IMR-90 (cell line): ENCODE measurements around the gene TRIM27. TPM values are rescaled to one million over a fixed set of nuclear protein-coding genes. Genes with fewer than 3 reads are reported as not detected.

ENCODE experiments used
- ATAC-seq: fragments of 200-7000 bp; cut with Tn5 transposase; 2 replicates; pipeline ENCODE4 v1.9.1; 2020; ENCODE audit warnings: low read depth, mild to moderate bottlenecking, moderate library complexity
- BruUV-seq: library from RNA; stranded (reverse); fragments of 400-500 nt; replicated peaks from 2 replicates; lab custom pipeline; 2021; lab: Mats Ljungman, UMichigan
- CTCF ChIA-PET: fragments of 300-600 bp; formaldehyde crosslinking; extraction: SDS; loops from one replicate; lab custom pipeline; 2021; ENCODE audit warnings: antibody characterized with exemption; lab: Yijun Ruan, JAX
- POLR2A ChIA-PET: fragments of 300-600 bp; sonication (Branson Sonifier 250); formaldehyde crosslinking; loops from one replicate; lab custom pipeline; 2022; ENCODE audit warnings: antibody characterized with exemption; ENCODE audit not compliant: unreplicated experiment; lab: Charles Lee
- DNase-seq: peaks from one replicate; pipeline ENCODE4 v3.0.0; 2013
- H2AFZ ChIP-seq: replicated peaks from 2 replicates; pipeline ENCODE3; 2013; ENCODE audit warnings: low read length, mild to moderate bottlenecking; ENCODE audit not compliant: poor library complexity
- H2AK5ac ChIP-seq: 2 replicates; pipeline ENCODE4 v1.6.1; 2013; ENCODE audit warnings: low read depth, low read length, inconsistent platforms
- H2AK9ac ChIP-seq: replicated peaks from 2 replicates; pipeline ENCODE3; 2013; ENCODE audit warnings: mild to moderate bottlenecking, low read depth, low read length, moderate library complexity; ENCODE audit not compliant: poor library complexity
- H2BK120ac ChIP-seq: 2 replicates; pipeline ENCODE4 v1.6.1; 2013; ENCODE audit warnings: low read depth, low read length, inconsistent platforms
- H2BK15ac ChIP-seq: 3 replicates; pipeline ENCODE4 v1.6.1; 2013; ENCODE audit warnings: low read depth, low read length, inconsistent platforms
- H2BK20ac ChIP-seq: 2 replicates; pipeline ENCODE4 v1.6.1; 2013; ENCODE audit warnings: low read depth, mild to moderate bottlenecking, inconsistent platforms, low read length, moderate library complexity
- H2BK5ac ChIP-seq: 2 replicates; pipeline ENCODE4 v1.6.1; 2013; ENCODE audit warnings: mild to moderate bottlenecking, low read depth, low read length, inconsistent platforms; ENCODE audit not compliant: poor library complexity, severe bottlenecking
- H3K14ac ChIP-seq: replicated peaks from 2 replicates; pipeline ENCODE4 v1.6.1; 2013; ENCODE audit warnings: low read depth, low read length, inconsistent platforms
- H3K18ac ChIP-seq: 2 replicates; pipeline ENCODE4 v1.6.1; 2013; ENCODE audit warnings: low read depth, low read length, control low read depth
- H3K23ac ChIP-seq: 2 replicates; pipeline ENCODE4 v1.6.1; 2013; ENCODE audit warnings: low read depth, low read length, inconsistent platforms
- H3K27ac ChIP-seq: 2 replicates; pipeline ENCODE4 v1.5.1; 2013; ENCODE audit warnings: mild to moderate bottlenecking, control low read depth, low read length; ENCODE audit not compliant: insufficient read depth
- H3K27me3 ChIP-seq: 2 replicates; pipeline ENCODE4 v1.6.1; 2013; ENCODE audit warnings: low read length; ENCODE audit not compliant: control insufficient read depth, insufficient read depth
- H3K36me3 ChIP-seq: 2 replicates; pipeline ENCODE4 v1.6.1; 2013; ENCODE audit warnings: low read length, mixed read lengths; ENCODE audit not compliant: control insufficient read depth, insufficient read depth
- H3K4ac ChIP-seq: 2 replicates; pipeline ENCODE4 v1.6.1; 2013; ENCODE audit warnings: low read depth, low read length, inconsistent platforms
- H3K4me1 ChIP-seq: 2 replicates; pipeline ENCODE4 v1.6.1; 2013; ENCODE audit warnings: low read length, mixed read lengths; ENCODE audit not compliant: control insufficient read depth, insufficient read depth
- H3K4me2 ChIP-seq: 2 replicates; pipeline ENCODE4 v1.6.1; 2013; ENCODE audit warnings: low read depth, mild to moderate bottlenecking, control low read depth, low read length, moderate library complexity
- H3K4me3 ChIP-seq: 2 replicates; pipeline ENCODE4 v1.5.1; 2013; ENCODE audit warnings: low read depth, mild to moderate bottlenecking, control low read depth, low read length, moderate library complexity; ENCODE audit not compliant: insufficient read depth
- H3K56ac ChIP-seq: 2 replicates; pipeline ENCODE4 v1.6.1; 2013; ENCODE audit warnings: low read length, inconsistent platforms; ENCODE audit not compliant: insufficient read depth; ENCODE audit errors: extremely low read depth
- H3K79me1 ChIP-seq, 2 experiments: 2 replicates each; pipeline ENCODE4 v1.6.1; 2013; ENCODE audit warnings: low read length in 2 of 2, inconsistent platforms in 1 of 2, low read depth in 1 of 2
- H3K9ac ChIP-seq: 2 replicates; pipeline ENCODE4 v1.6.1; 2013; ENCODE audit warnings: low read depth, low read length, control low read depth
- H3K9me1 ChIP-seq: 2 replicates; pipeline ENCODE4 v1.6.1; 2013; ENCODE audit warnings: low read length, inconsistent platforms; ENCODE audit not compliant: insufficient read depth
- H3K9me3 ChIP-seq: 2 replicates; pipeline ENCODE4 v1.6.1; 2013; ENCODE audit warnings: low read length; ENCODE audit not compliant: control insufficient read depth, insufficient read depth
- H4K20me1 ChIP-seq: 2 replicates; pipeline ENCODE4 v1.6.1; 2013; ENCODE audit warnings: low read length, inconsistent platforms; ENCODE audit not compliant: insufficient read depth
- H4K5ac ChIP-seq: 2 replicates; pipeline ENCODE4 v1.6.1; 2013; ENCODE audit warnings: mild to moderate bottlenecking, low read depth, low read length, control low read depth
- H4K8ac ChIP-seq, 2 experiments: 2 replicates each; pipeline ENCODE4 v1.6.1; 2013; ENCODE audit warnings: low read depth in 2 of 2, low read length in 2 of 2, control low read depth in 1 of 2, inconsistent platforms in 1 of 2
- H4K91ac ChIP-seq: 2 replicates; pipeline ENCODE4 v1.6.1; 2013; ENCODE audit warnings: low read depth, low read length, inconsistent platforms; ENCODE audit not compliant: insufficient read depth
- BHLHE40 ChIP-seq: fragments of 150-350 bp; IDR thresholded peaks from 2 replicates; pipeline ENCODE4 v1.6.1; 2016; ENCODE audit warnings: mild to moderate bottlenecking, low read depth, low read length
- CEBPB ChIP-seq: IDR thresholded peaks from 2 replicates; pipeline ENCODE4 v1.6.1; 2012; ENCODE audit warnings: low read depth, low read length, improper control_type of control experiment
- CHD1 ChIP-seq: IDR thresholded peaks from 2 replicates; pipeline ENCODE4 v1.6.1; 2012; ENCODE audit warnings: low read depth, low read length, improper control_type of control experiment
- ELK1 ChIP-seq: fragments of 150-350 bp; IDR thresholded peaks from 2 replicates; pipeline ENCODE4 v1.6.1; 2016; ENCODE audit warnings: low read depth, mild to moderate bottlenecking, low read length, moderate library complexity, borderline replicate concordance
- FOS ChIP-seq: fragments of 150-350 bp; IDR thresholded peaks from 2 replicates; pipeline ENCODE4 v1.6.1; 2016; ENCODE audit warnings: low read depth, low read length
- MAFK ChIP-seq: IDR thresholded peaks from 2 replicates; pipeline ENCODE4 v1.6.1; 2012; ENCODE audit warnings: low read depth, low read length, improper control_type of control experiment
- MAZ ChIP-seq: IDR thresholded peaks from 2 replicates; pipeline ENCODE4 v1.6.1; 2012; ENCODE audit warnings: low read depth, mild to moderate bottlenecking, low read length, improper control_type of control experiment, moderate library complexity, borderline replicate concordance
- MXI1 ChIP-seq: IDR thresholded peaks from 2 replicates; pipeline ENCODE4 v1.6.1; 2012; ENCODE audit warnings: low read depth, mild to moderate bottlenecking, low read length, moderate library complexity, borderline replicate concordance
- NFE2L2 ChIP-seq: fragments of 150-350 bp; IDR thresholded peaks from 2 replicates; pipeline ENCODE4 v1.6.1; 2016; ENCODE audit warnings: low read depth, mild to moderate bottlenecking, low read length
- POLR2A ChIP-seq: IDR thresholded peaks from 2 replicates; pipeline ENCODE4 v1.6.1; 2012; ENCODE audit warnings: mild to moderate bottlenecking, low read depth, low read length
- RAD21 ChIP-seq: IDR thresholded peaks from 2 replicates; pipeline ENCODE4 v1.6.1; 2012; ENCODE audit warnings: low read length, improper control_type of control experiment
- RCOR1 ChIP-seq: IDR thresholded peaks from 2 replicates; pipeline ENCODE4 v1.6.1; 2012; ENCODE audit warnings: mild to moderate bottlenecking, low read length, improper control_type of control experiment; ENCODE audit not compliant: insufficient replicate concordance
- RFX5 ChIP-seq: IDR thresholded peaks from 2 replicates; pipeline ENCODE4 v1.8.0; 2012; ENCODE audit warnings: low read depth, mild to moderate bottlenecking, low read length, moderate library complexity
- WGBS, 2 experiments: methylation state at CpG; one replicate each; pipeline versions ENCODE4 v1.1.5 to v1.1.7; 2013; ENCODE audit warnings: missing lambda C conversion rate in 2 of 2; ENCODE audit not compliant: insufficient read length in 1 of 2; ENCODE audit errors: extremely low coverage in 2 of 2; 5-methylcytosine and 5-hydroxymethylcytosine counted together
- dilution Hi-C: fragments of 300-500 bp; cut with HindIII; formaldehyde crosslinking; loops from one replicate; pipeline ENCODE4 v1.14.3; 2018; ENCODE audit warnings: low sequenced_read_pairs; ENCODE audit not compliant: unreplicated experiment
- in situ Hi-C: fragments of 300-500 bp; cut with MboI; formaldehyde crosslinking; loops from 3 replicates; pipeline ENCODE4 v1.14.3; 2019; ENCODE audit warnings: low sequenced_read_pairs, inconsistent platforms, mixed read lengths
- intact Hi-C: fragments of 100-400 bp; cut with micrococcal nuclease; formaldehyde crosslinking; loops from 2 replicates; pipeline ENCODE4 v1.10.0; 2022
- polyA plus RNA-seq, 3 experiments: library from polyadenylated mRNA; depleted of rRNA; stranded (reverse); fragments of >200 nt; gene quantifications; 2 replicates each; pipeline ENCODE4 v1.2.3, GENCODE V29; 2012; ENCODE audit warnings: low replicate concordance in 1 of 3
- total RNA-seq: library from RNA; depleted of rRNA; stranded (reverse); fragments of >200 nt; gene quantifications from 2 replicates; pipeline ENCODE4 v1.2.3, GENCODE V29; 2012

Gene TRIM27
- total and polyA plus RNA-seq, 2 of the 4 experiments (the other 2 are of a cell fraction), result 44.4 to 48.0 TPM

GRCh38 chr6:28862077-28862476, 61.7 kb downstream of the TRIM27 start (continued):
- TF ChIP-seq MXI1 (no peak), RCOR1 (no peak), RFX5 (no peak)

- no peak overlapping the region for H3K18ac ChIP-seq
- H3K27ac ChIP-seq, result no peak overlapping the region
- no peak overlapping the region for H2AFZ ChIP-seq
- no peaks in the 10 kb centered on the region for H3K9me1 ChIP-seq
- no peak overlapping the region for H2BK15ac ChIP-seq
- 79% methylated on average over 17 of the region's 22 CpGs; no CpG with 5 or more reads in 1 of the 2 experiments for WGBS, 2 experiments
- no peak overlapping the region for H3K4me2 ChIP-seq
- H3K9me3 ChIP-seq, result no peaks in the 10 kb centered on the region
- H3K4ac ChIP-seq, result no peak overlapping the region
- H4K5ac ChIP-seq, result no peak overlapping the region
- H4K20me1 ChIP-seq, result no peaks in the 10 kb centered on the region
- no peak overlapping the region for H2AK9ac ChIP-seq
- no peak overlapping the region for H2AK5ac ChIP-seq
- H3K27me3 ChIP-seq, result no peaks in the 10 kb centered on the region
- no peak overlapping the region for H2BK20ac ChIP-seq
- BruUV-seq, result no TSS peak
- TF ChIP-seq RCOR1 (no peak), CHD1 (no peak), MAZ (no peak), MXI1 (no peak), RAD21 (no peak), FOS (no peak), RFX5 (no peak), ELK1 (no peak), MAFK (no peak), CEBPB (no peak), POLR2A (no peak), NFE2L2 (no peak), BHLHE40 (no peak)
- POLR2A ChIA-PET, result no interaction called here
- intact Hi-C loops, result loop anchor here (10.0 kb wide), 1 partner anchor 153 kb away; no protein-coding TSS in a partner anchor
- no peak for DNase-seq
- no peak overlapping the region for H2BK5ac ChIP-seq
- no peaks in the 10 kb centered on the region for H3K36me3 ChIP-seq
- no peak overlapping the region for H3K4me3 ChIP-seq
- 0 out of 2 replicates have a peak, but pooled peaks cover 2% of the 10 kb centered on the region for H3K4me1 ChIP-seq
- H4K91ac ChIP-seq, result no peak overlapping the region
- no peak for ATAC-seq
- H2BK120ac ChIP-seq, result no peak overlapping the region
- H3K14ac ChIP-seq, result no peak overlapping the region
- H3K56ac ChIP-seq, result no peak overlapping the region
- no peaks in the 10 kb centered on the region for H3K79me1 ChIP-seq
- dilution Hi-C loops, result no loop called here
- H3K23ac ChIP-seq, result no peak overlapping the region
- in situ Hi-C loops, result no loop called here
- no peak overlapping the region for H4K8ac ChIP-seq
- H3K9ac ChIP-seq, result no peak overlapping the region
- CTCF ChIA-PET, result no interaction called here
These were observed 62.4 kb downstream of the TRIM27 start for GRCh38 chr6:28861339-28861738.
